Measurements from ENCODE around the gene TMEM19.
"Not testable (repeated sequence)": the region's sequence is repeated elsewhere in the genome, so short reads cannot be mapped to it uniquely, and the experiment has no call there.

The TMEM19 gene

DNA sequence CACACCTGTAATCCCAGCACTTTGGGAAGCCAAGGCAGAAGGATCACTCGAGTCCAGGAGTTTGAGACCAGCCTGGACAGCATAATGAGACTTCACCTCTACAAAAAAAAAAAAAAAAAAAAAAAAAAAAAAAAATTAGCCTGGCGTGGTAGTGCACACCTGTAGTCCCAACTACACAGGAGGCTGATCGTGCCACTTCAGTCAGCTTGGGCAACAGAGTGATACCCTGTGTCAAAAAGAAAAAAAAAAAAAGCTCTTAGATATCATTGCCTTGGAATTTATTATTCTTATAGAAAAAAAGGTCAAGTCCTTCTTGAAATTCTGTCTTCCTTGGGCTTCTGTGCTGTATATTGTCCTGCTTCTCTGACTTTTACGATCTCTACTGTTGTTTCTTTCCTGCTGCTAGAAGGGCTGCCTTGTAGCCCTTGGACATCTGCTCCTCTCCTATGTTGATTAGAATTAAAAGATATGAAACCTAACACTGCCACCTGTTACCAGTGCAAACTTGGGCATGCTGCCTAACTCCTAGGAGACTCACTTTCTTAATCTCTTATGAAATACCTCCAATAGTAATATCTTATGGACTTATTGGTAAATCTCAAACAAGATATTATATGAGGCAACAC, 5.7 kb downstream of the TMEM19 start:
- H3K9ac ChIP-seq (ENCODE audit: low read depth, low read length) = no peak overlapping the region
- H3K4me3 ChIP-seq (ENCODE audit: low read length) = no peak overlapping the region
- H3K36me3 ChIP-seq (ENCODE audit: insufficient read depth, low read length) = no peaks in the 10 kb centered on the region
- H3K9me3 ChIP-seq (ENCODE audit: insufficient read depth, low read depth, low read length) = no peaks in the 10 kb centered on the region
- no peaks in the 10 kb centered on the region for H3K4me1 ChIP-seq (ENCODE audit: insufficient read depth, low read length)
- 98% methylated on average over 4 of the region's 4 CpGs for WGBS
- H3K27ac ChIP-seq (ENCODE audit: low read depth, low read length) = no peak overlapping the region
- no peaks in the 10 kb centered on the region for H3K27me3 ChIP-seq (ENCODE audit: insufficient read depth, low read length)

GRCh38 chr12:71693126-71693525, 7.2 kb downstream of the TMEM19 start:
- H3K36me3 ChIP-seq (ENCODE audit: insufficient read depth, low read length) = peaks cover 14% of the 10 kb centered on the region
- no peaks in the 10 kb centered on the region for H3K27me3 ChIP-seq (ENCODE audit: insufficient read depth, low read length)
- WGBS = 94% methylated on average over 7 of the region's 7 CpGs
- no peaks in the 10 kb centered on the region for H3K9me3 ChIP-seq (ENCODE audit: insufficient read depth, low read depth, low read length)
- no peak overlapping the region for H3K9ac ChIP-seq (ENCODE audit: low read depth, low read length)
- no peaks in the 10 kb centered on the region for H3K4me1 ChIP-seq (ENCODE audit: insufficient read depth, low read length)
- H3K4me3 ChIP-seq (ENCODE audit: low read length) = no peak overlapping the region
- no peak overlapping the region for H3K27ac ChIP-seq (ENCODE audit: low read depth, low read length)

- WGBS = 96% methylated on average over 4 of the region's 5 CpGs
- H3K27me3 ChIP-seq (ENCODE audit: insufficient read depth, low read length); H3K27ac ChIP-seq (ENCODE audit: low read depth, low read length); H3K9me3 ChIP-seq (ENCODE audit: insufficient read depth, low read depth, low read length); H3K9ac ChIP-seq (ENCODE audit: low read depth, low read length); H3K4me3 ChIP-seq (ENCODE audit: low read length); H3K4me1 ChIP-seq (ENCODE audit: insufficient read depth, low read length): not testable (repeated sequence)
- peaks cover 17% of the 10 kb centered on the region for H3K36me3 ChIP-seq (ENCODE audit: insufficient read depth, low read length)
These were observed 7.8 kb downstream of the TMEM19 start for GRCh38 chr12:71693651-71694050.

GRCh38 chr12:71694099-71694820, 8.4 kb downstream of the TMEM19 start:
- H3K9me3 ChIP-seq (ENCODE audit: insufficient read depth, low read depth, low read length) = no peaks in the 10 kb centered on the region
- H3K27ac ChIP-seq (ENCODE audit: low read depth, low read length) = no peak overlapping the region
- no peak overlapping the region for H3K4me3 ChIP-seq (ENCODE audit: low read length)
- WGBS = 90% methylated on average over 1 of the region's 1 CpG
- H3K9ac ChIP-seq (ENCODE audit: low read depth, low read length) = no peak overlapping the region
- H3K27me3 ChIP-seq (ENCODE audit: insufficient read depth, low read length) = no peaks in the 10 kb centered on the region
- H3K4me1 ChIP-seq (ENCODE audit: insufficient read depth, low read length) = no peaks in the 10 kb centered on the region
- H3K36me3 ChIP-seq (ENCODE audit: insufficient read depth, low read length) = peaks cover 23% of the 10 kb centered on the region

DNA sequence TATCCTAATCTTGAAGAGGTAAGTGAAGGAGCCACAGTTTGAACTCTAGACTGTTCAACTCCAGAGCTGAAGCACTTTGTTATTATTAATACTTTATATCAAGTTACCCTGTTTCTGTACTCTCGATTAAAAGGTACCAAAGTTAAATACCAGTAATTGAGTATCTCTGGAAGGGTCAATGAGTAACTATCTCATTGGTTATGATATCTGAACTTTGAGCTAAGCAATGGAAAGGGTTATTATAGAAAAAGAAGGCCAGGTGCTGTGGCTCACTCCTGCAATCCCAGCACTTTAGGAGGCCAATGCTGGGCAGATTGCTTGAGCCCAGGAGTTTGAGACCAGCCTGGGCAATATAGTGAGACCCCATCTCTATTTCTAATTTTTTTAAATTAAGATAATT, 9.9 kb downstream of the TMEM19 start:
- peaks cover 35% of the 10 kb centered on the region for H3K36me3 ChIP-seq (ENCODE audit: insufficient read depth, low read length)
- H3K27ac ChIP-seq (ENCODE audit: low read depth, low read length) = no peak overlapping the region
- no peaks in the 10 kb centered on the region for H3K27me3 ChIP-seq (ENCODE audit: insufficient read depth, low read length)
- no peaks in the 10 kb centered on the region for H3K4me1 ChIP-seq (ENCODE audit: insufficient read depth, low read length)
- 100% methylated on average over 1 of the region's 1 CpG for WGBS
- H3K9ac ChIP-seq (ENCODE audit: low read depth, low read length) = no peak overlapping the region
- no peaks in the 10 kb centered on the region for H3K9me3 ChIP-seq (ENCODE audit: insufficient read depth, low read depth, low read length)
- no peak overlapping the region for H3K4me3 ChIP-seq (ENCODE audit: low read length)

DNA sequence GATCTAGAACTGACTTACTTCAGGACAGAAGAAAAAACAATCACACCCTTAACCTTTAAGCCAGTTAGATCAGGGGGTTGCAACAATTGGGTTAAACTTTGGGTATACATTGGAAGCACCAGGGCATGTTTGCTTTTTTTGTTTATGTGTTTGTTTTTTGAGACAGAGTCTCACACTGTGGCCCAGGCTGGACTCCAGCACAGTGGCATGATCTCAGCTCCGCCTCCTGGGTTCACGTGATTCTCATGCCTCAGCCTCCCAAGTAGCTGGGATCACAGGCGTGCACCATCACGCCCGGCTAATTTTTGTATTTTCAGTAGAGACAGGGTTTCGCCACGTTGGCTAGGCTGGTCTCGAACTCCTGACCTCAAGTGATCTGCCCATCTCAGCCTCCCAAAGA, 16.3 kb downstream of the TMEM19 start:
- 90% methylated on average over 8 of the region's 8 CpGs for WGBS
- H3K27me3 ChIP-seq (ENCODE audit: insufficient read depth, low read length) = not testable (repeated sequence)

DNA sequence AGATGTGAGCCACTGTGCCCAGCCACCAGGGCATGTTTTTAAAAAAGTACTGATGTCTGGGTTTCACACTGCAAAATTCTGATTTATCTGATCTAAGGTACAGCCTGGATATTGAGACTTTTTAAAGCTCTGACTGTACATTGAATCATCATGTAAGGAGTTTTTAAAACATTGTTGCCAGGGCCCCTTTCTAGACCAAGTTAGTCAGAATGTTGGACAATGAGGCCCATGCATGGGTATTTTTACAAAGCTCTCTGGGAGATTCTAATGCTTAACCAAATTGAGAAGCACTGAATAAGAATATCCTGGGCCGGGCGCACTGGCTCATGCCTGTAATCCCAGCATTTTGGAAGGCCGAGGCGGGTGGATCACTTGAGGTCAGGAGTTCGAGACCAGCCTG, 16.7 kb downstream of the TMEM19 start:
- Histone ChIP-seq H3K27ac (ENCODE audit: low read depth, low read length) (no peak overlapping the region), H3K9ac (ENCODE audit: low read depth, low read length) (no peak overlapping the region), H3K4me1 (ENCODE audit: insufficient read depth, low read length) (no peaks in the 10 kb centered on the region), H3K36me3 (ENCODE audit: insufficient read depth, low read length) (peaks cover 40% of the 10 kb centered on the region), H3K9me3 (ENCODE audit: insufficient read depth, low read depth, low read length) (no peaks in the 10 kb centered on the region), H3K4me3 (ENCODE audit: low read length) (no peak overlapping the region), H3K27me3 (ENCODE audit: insufficient read depth, low read length) (no peaks in the 10 kb centered on the region)
- 96% methylated on average over 5 of the region's 5 CpGs for WGBS

More for the DNA sequence above, 16.3 kb downstream of the TMEM19 start:
- H3K9ac ChIP-seq (ENCODE audit: low read depth, low read length); H3K4me3 ChIP-seq (ENCODE audit: low read length); H3K9me3 ChIP-seq (ENCODE audit: insufficient read depth, low read depth, low read length); H3K4me1 ChIP-seq (ENCODE audit: insufficient read depth, low read length); H3K27ac ChIP-seq (ENCODE audit: low read depth, low read length): not testable (repeated sequence)
- peaks cover 44% of the 10 kb centered on the region for H3K36me3 ChIP-seq (ENCODE audit: insufficient read depth, low read length)

DNA sequence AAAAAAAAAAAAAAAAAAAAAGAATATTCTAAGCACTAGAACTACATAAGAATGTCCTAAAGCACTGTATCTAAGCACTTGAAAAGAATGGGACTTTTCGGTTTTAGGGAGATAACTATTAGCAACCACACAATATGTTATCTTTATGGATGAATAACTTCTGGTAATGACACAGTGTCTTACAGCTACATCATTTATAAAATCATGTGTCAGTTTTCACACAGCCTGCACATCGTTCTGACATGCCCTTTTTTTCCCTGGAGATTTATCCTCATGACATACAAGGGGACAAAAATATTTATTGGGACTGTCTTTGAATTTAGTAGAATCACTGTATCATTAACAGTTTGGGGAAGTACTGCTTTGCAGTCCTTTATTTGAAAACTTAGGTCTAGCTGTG, 17.3 kb downstream of the TMEM19 start:
- H3K4me3 ChIP-seq (ENCODE audit: low read length) = no peak overlapping the region
- 100% methylated on average over 1 of the region's 2 CpGs for WGBS
- H3K9me3 ChIP-seq (ENCODE audit: insufficient read depth, low read depth, low read length) = no peaks in the 10 kb centered on the region
- peaks cover 35% of the 10 kb centered on the region for H3K36me3 ChIP-seq (ENCODE audit: insufficient read depth, low read length)
- no peaks in the 10 kb centered on the region for H3K4me1 ChIP-seq (ENCODE audit: insufficient read depth, low read length)
- no peaks in the 10 kb centered on the region for H3K27me3 ChIP-seq (ENCODE audit: insufficient read depth, low read length)
- no peak overlapping the region for H3K27ac ChIP-seq (ENCODE audit: low read depth, low read length)
- H3K9ac ChIP-seq (ENCODE audit: low read depth, low read length) = no peak overlapping the region

GRCh38 chr12:71704920-71705319, 19.0 kb downstream of the TMEM19 start:
- Histone ChIP-seq H3K9ac (ENCODE audit: low read depth, low read length) (no peak overlapping the region), H3K4me3 (ENCODE audit: low read length) (no peak overlapping the region), H3K27me3 (ENCODE audit: insufficient read depth, low read length) (no peaks in the 10 kb centered on the region), H3K9me3 (ENCODE audit: insufficient read depth, low read depth, low read length) (no peaks in the 10 kb centered on the region), H3K27ac (ENCODE audit: low read depth, low read length) (no peak overlapping the region), H3K36me3 (ENCODE audit: insufficient read depth, low read length) (peaks cover 22% of the 10 kb centered on the region), H3K4me1 (ENCODE audit: insufficient read depth, low read length) (peaks cover 13% of the 10 kb centered on the region; the same call in 1 of the 2 replicates)
- WGBS = no CpG with 5 or more reads among the region's 2 CpGs

GRCh38 chr12:71708658-71709057, 22.8 kb downstream of the TMEM19 start:
- Histone ChIP-seq H3K4me3 (ENCODE audit: low read length) (no peak overlapping the region), H3K9me3 (ENCODE audit: insufficient read depth, low read depth, low read length) (no peaks in the 10 kb centered on the region), H3K27me3 (ENCODE audit: insufficient read depth, low read length) (no peaks in the 10 kb centered on the region), H3K36me3 (ENCODE audit: insufficient read depth, low read length) (peaks cover 5% of the 10 kb centered on the region; the same call in 1 of the 2 replicates), H3K27ac (ENCODE audit: low read depth, low read length) (no peak overlapping the region), H3K9ac (ENCODE audit: low read depth, low read length) (no peak overlapping the region), H3K4me1 (ENCODE audit: insufficient read depth, low read length) (peaks cover 16% of the 10 kb centered on the region; the same call in 1 of the 2 replicates)
- WGBS = 100% methylated on average over 1 of the region's 1 CpG

GRCh38 chr12:71710276-71711125, 24.6 kb downstream of the TMEM19 start:
- 85% methylated on average over 6 of the region's 7 CpGs for WGBS
- Histone ChIP-seq H3K9me3 (ENCODE audit: insufficient read depth, low read depth, low read length) (no peaks in the 10 kb centered on the region), H3K9ac (ENCODE audit: low read depth, low read length) (no peak overlapping the region), H3K27ac (ENCODE audit: low read depth, low read length) (no peak overlapping the region; the same call in 1 of the 2 replicates), H3K4me3 (ENCODE audit: low read length) (no peak overlapping the region), H3K4me1 (ENCODE audit: insufficient read depth, low read length) (peaks cover 16% of the 10 kb centered on the region; the same call in 1 of the 2 replicates), H3K27me3 (ENCODE audit: insufficient read depth, low read length) (no peaks in the 10 kb centered on the region), H3K36me3 (ENCODE audit: insufficient read depth, low read length) (no peaks in the 10 kb centered on the region)

Data from HUES64 (cell line).